Body of pancreas (tissue), 4 donors: ENCODE measurements around the gene SUN1. TPM values are rescaled to one million over a fixed set of nuclear protein-coding genes. Genes with fewer than 3 reads are reported as not detected.
A peak's percentile ranks its signal among the peaks of the same experiment; 100 is the strongest.

Source experiments
- ATAC-seq: fragments of 150-250 bp; one replicate; pipeline ENCODE4 v1.9.1; 2016
- DNase-seq, 4 donors: peaks; one replicate each; pipeline ENCODE4 v3.0.0-alpha.2; 2019
- H3K27ac ChIP-seq, 4 donors: fragments of 200-600 bp; sonication (generic); 1 replicate in 3 of 4; 2 replicates in 1 of 4; pipeline versions ENCODE4 v1.5.1 to v1.6.1; 2016 to 2019; ENCODE audit warnings: mild to moderate bottlenecking in 1 of 4, mixed read lengths in 1 of 4, moderate library complexity in 1 of 4
- H3K27me3 ChIP-seq, 2 donors: fragments of 200-600 bp; sonication (generic); one replicate each; pipeline ENCODE4 v1.6.0; 2016; ENCODE audit warnings: mild to moderate bottlenecking in 1 of 2
- H3K36me3 ChIP-seq, 2 donors: fragments of 200-600 bp; sonication (generic); replicated peaks in 1 of 2; 2 replicates each; pipeline ENCODE4 v1.5.1; 2016; ENCODE audit warnings: low read depth in 2 of 2; ENCODE audit not compliant: insufficient read depth in 1 of 2
- H3K4me1 ChIP-seq: fragments of 200-600 bp; sonication (generic); one replicate; pipeline ENCODE4 v1.6.0; 2016
- H3K4me3 ChIP-seq, 2 donors: fragments of 200-600 bp; sonication (generic); 1 replicate in 1 of 2; 2 replicates in 1 of 2; pipeline ENCODE4 v1.5.1; 2016 to 2019
- H3K9me3 ChIP-seq, 3 donors: fragments of 200-600 bp; sonication (generic); 1 replicate in 2 of 3; 2 replicates in 1 of 3; pipeline ENCODE4 v1.5.1; 2016
- CTCF ChIP-seq, 7 experiments: fragments of 450-650 bp in 4 of 7; fragments of 200-600 bp in 3 of 7; sonication (generic) in 3 of 7; IDR thresholded peaks; one replicate each; pipeline ENCODE4 v1.5.1; 2016 to 2019; ENCODE audit warnings: antibody characterized with exemption in 7 of 7
- POLR2A ChIP-seq, 3 donors: fragments of 450-650 bp; IDR thresholded peaks; one replicate each; pipeline ENCODE4 v1.6.1; 2016; ENCODE audit warnings: antibody characterized with exemption in 3 of 3, mild to moderate bottlenecking in 2 of 3
- WGBS, 2 donors: methylation state at CpG; one replicate each; pipeline ENCODE4 v1.1.5; 2017; 5-methylcytosine and 5-hydroxymethylcytosine counted together
- intact Hi-C: fragments of 100-400 bp; cut with DNase I; formaldehyde crosslinking; loops from one replicate; pipeline ENCODE4 v1.15.1; 2023
- total RNA-seq, 2 donors: library from RNA; depleted of rRNA; stranded (reverse); fragments of >200 nt; gene quantifications; one replicate each; pipeline ENCODE4 v1.1.0, GENCODE V29; 2016

The SUN1 gene
- total RNA-seq, 2 donors from 2014 or later, result 75.8 to 122 TPM

- Histone ChIP-seq H3K4me3 (no peak overlapping the region), H3K27ac (peak overlapping the region in 3 of 4 donors; percentile 30 to 60 (median 51)), H3K4me1 (peaks cover 36% of the 10 kb centered on the region), H3K36me3 (no peaks in the 10 kb centered on the region), H3K9me3 (peaks cover 0 to 4% (median 0%) of the 10 kb centered on the region in 3 donors), H3K27me3 (no peaks in the 10 kb centered on the region)
- DNase-seq (peak in 2 of 4 donors; percentile 29 to 31), ATAC-seq (peak; percentile 50)
- intact Hi-C loops, result no loop called here
- TF ChIP-seq POLR2A (IDR thresholded peaks at IDR 0.05) (no peak), CTCF (IDR thresholded peaks at IDR 0.05) (no peak)
- WGBS, 2 donors, result 62 to 67% methylated on average over 8 of the region's 8 CpGs
Measured at GRCh38 chr7:823649-824048, 8.6 kb upstream of the SUN1 start.

- Histone ChIP-seq H3K36me3 (no peaks in the 10 kb centered on the region), H3K27me3 (no peaks in the 10 kb centered on the region), H3K9me3 (peaks cover 0 to 4% (median 0%) of the 10 kb centered on the region in 3 donors), H3K27ac (peak overlapping the region in 2 of 4 donors; percentile 30 to 51), H3K4me3 (no peak overlapping the region), H3K4me1 (peaks cover 36% of the 10 kb centered on the region)
- no peak for ATAC-seq
- 85 to 86% methylated on average over 7 of the region's 7 CpGs for WGBS, 2 donors
- intact Hi-C loops, result no loop called here
- DNase-seq, result no peak
- TF ChIP-seq POLR2A (IDR thresholded peaks at IDR 0.05) (no peak), CTCF (IDR thresholded peaks at IDR 0.05) (no peak)
Measured at GRCh38 chr7:824081-824480, 8.2 kb upstream of the SUN1 start.

- no peak for DNase-seq
- ATAC-seq, result no peak
- Histone ChIP-seq H3K27me3 (no peaks in the 10 kb centered on the region), H3K36me3 (no peaks in the 10 kb centered on the region), H3K4me1 (peaks cover 36% of the 10 kb centered on the region), H3K9me3 (peaks cover 0 to 4% (median 0%) of the 10 kb centered on the region in 3 donors), H3K4me3 (no peak overlapping the region), H3K27ac (peak overlapping the region in 1 of 4 donors; percentile 30)
- no peak for TF ChIP-seq POLR2A (IDR thresholded peaks at IDR 0.05)
- no peak for TF ChIP-seq CTCF (IDR thresholded peaks at IDR 0.05)
- 74 to 85% methylated on average over 11 of the region's 11 CpGs for WGBS, 2 donors
- intact Hi-C loops, result no loop called here
Measured at GRCh38 chr7:824664-825063, 7.6 kb upstream of the SUN1 start.

- ATAC-seq (no peak), DNase-seq (no peak)
- Histone ChIP-seq H3K36me3 (no peaks in the 10 kb centered on the region), H3K9me3 (peaks cover 0 to 4% (median 0%) of the 10 kb centered on the region in 3 donors), H3K27me3 (no peaks in the 10 kb centered on the region), H3K4me1 (peaks cover 36% of the 10 kb centered on the region), H3K27ac (peak overlapping the region in 1 of 4 donors; percentile 5), H3K4me3 (no peak overlapping the region)
- intact Hi-C loops, result no loop called here
- no peak for TF ChIP-seq POLR2A (IDR thresholded peaks at IDR 0.05)
- no peak for TF ChIP-seq CTCF (IDR thresholded peaks at IDR 0.05)
- 72 to 74% methylated on average over 6 of the region's 6 CpGs for WGBS, 2 donors
Measured at GRCh38 chr7:825386-825785, 6.9 kb upstream of the SUN1 start.

- intact Hi-C loops, result no loop called here
- Histone ChIP-seq H3K9me3 (peaks cover 0 to 4% (median 0%) of the 10 kb centered on the region in 3 donors), H3K27ac (no peak overlapping the region), H3K36me3 (no peaks in the 10 kb centered on the region), H3K27me3 (no peaks in the 10 kb centered on the region), H3K4me1 (peaks cover 44% of the 10 kb centered on the region), H3K4me3 (no peak overlapping the region)
- DNase-seq (no peak), ATAC-seq (no peak)
- 81 to 86% methylated on average over 23 to 29 of the region's 29 CpGs for WGBS, 2 donors
- TF ChIP-seq CTCF (IDR thresholded peaks at IDR 0.05) (no peak), POLR2A (IDR thresholded peaks at IDR 0.05) (no peak)
Measured at GRCh38 chr7:826230-826917, 5.9 kb upstream of the SUN1 start.
